Measurements from ENCODE around the gene SCUBE1. TPM values are rescaled to one million over a fixed set of nuclear protein-coding genes. Genes with fewer than 3 reads are reported as not detected.
A peak's percentile ranks its signal among the peaks of the same experiment; 100 is the strongest.

Gene SCUBE1
- total RNA-seq, 1 donor from 2014 or later: 54.7 TPM

GRCh38 chr22:43330178-43331068 lies 12.7 kb downstream of the SCUBE1 start:
- no peak for DNase-seq (ENCODE audit: low spot score)
- no peaks in the 10 kb centered on the region for H3K9me3 Mint-ChIP-seq (ENCODE audit: unreplicated experiment)
- peaks cover 8% of the 10 kb centered on the region for H3K36me3 Mint-ChIP-seq (ENCODE audit: low read depth, unreplicated experiment)
- H3K27me3 Mint-ChIP-seq (ENCODE audit: unreplicated experiment): no peaks in the 10 kb centered on the region
- H3K27ac Mint-ChIP-seq (ENCODE audit: unreplicated experiment): no peak overlapping the region
- H3K4me1 Mint-ChIP-seq (ENCODE audit: unreplicated experiment): peaks cover 24% of the 10 kb centered on the region
- TF ChIP-seq CTCF (IDR thresholded peaks at IDR 0.05; ENCODE audit: unreplicated experiment): no peak
- H3K4me3 Mint-ChIP-seq (ENCODE audit: unreplicated experiment): no peak overlapping the region

GRCh38 chr22:43329061-43329460 lies 14.1 kb downstream of the SCUBE1 start:
- H3K27me3 Mint-ChIP-seq (ENCODE audit: unreplicated experiment): no peaks in the 10 kb centered on the region
- no peaks in the 10 kb centered on the region for H3K9me3 Mint-ChIP-seq (ENCODE audit: unreplicated experiment)
- H3K27ac Mint-ChIP-seq (ENCODE audit: unreplicated experiment): no peak overlapping the region
- peaks cover 8% of the 10 kb centered on the region for H3K36me3 Mint-ChIP-seq (ENCODE audit: low read depth, unreplicated experiment)
- TF ChIP-seq CTCF (IDR thresholded peaks at IDR 0.05; ENCODE audit: unreplicated experiment): no peak
- DNase-seq (ENCODE audit: low spot score): no peak
- no peak overlapping the region for H3K4me3 Mint-ChIP-seq (ENCODE audit: unreplicated experiment)
- H3K4me1 Mint-ChIP-seq (ENCODE audit: unreplicated experiment): peaks cover 24% of the 10 kb centered on the region

- peaks cover 8% of the 10 kb centered on the region for H3K36me3 Mint-ChIP-seq (ENCODE audit: low read depth, unreplicated experiment)
- no peak overlapping the region for H3K4me3 Mint-ChIP-seq (ENCODE audit: unreplicated experiment)
- no peak overlapping the region for H3K27ac Mint-ChIP-seq (ENCODE audit: unreplicated experiment)
- no peak for TF ChIP-seq CTCF (IDR thresholded peaks at IDR 0.05; ENCODE audit: unreplicated experiment)
- DNase-seq (ENCODE audit: low spot score): no peak
- no peaks in the 10 kb centered on the region for H3K27me3 Mint-ChIP-seq (ENCODE audit: unreplicated experiment)
- H3K4me1 Mint-ChIP-seq (ENCODE audit: unreplicated experiment): peaks cover 24% of the 10 kb centered on the region
- H3K9me3 Mint-ChIP-seq (ENCODE audit: unreplicated experiment): no peaks in the 10 kb centered on the region
Measured at GRCh38 chr22:43327157-43327438, 16.1 kb downstream of the SCUBE1 start.

GRCh38 chr22:43326331-43327156 lies 16.6 kb downstream of the SCUBE1 start:
- H3K4me3 Mint-ChIP-seq (ENCODE audit: unreplicated experiment): no peak overlapping the region
- no peak for DNase-seq (ENCODE audit: low spot score)
- TF ChIP-seq CTCF (IDR thresholded peaks at IDR 0.05; ENCODE audit: unreplicated experiment): no peak
- peaks cover 24% of the 10 kb centered on the region for H3K4me1 Mint-ChIP-seq (ENCODE audit: unreplicated experiment)
- peak overlapping the region; percentile 62 for H3K27ac Mint-ChIP-seq (ENCODE audit: unreplicated experiment)
- peaks cover 8% of the 10 kb centered on the region for H3K36me3 Mint-ChIP-seq (ENCODE audit: low read depth, unreplicated experiment)
- no peaks in the 10 kb centered on the region for H3K9me3 Mint-ChIP-seq (ENCODE audit: unreplicated experiment)
- H3K27me3 Mint-ChIP-seq (ENCODE audit: unreplicated experiment): no peaks in the 10 kb centered on the region

- H3K9me3 Mint-ChIP-seq (ENCODE audit: unreplicated experiment): no peaks in the 10 kb centered on the region
- DNase-seq (ENCODE audit: low spot score): no peak
- H3K4me1 Mint-ChIP-seq (ENCODE audit: unreplicated experiment): peaks cover 25% of the 10 kb centered on the region
- no peak overlapping the region for H3K4me3 Mint-ChIP-seq (ENCODE audit: unreplicated experiment)
- TF ChIP-seq CTCF (IDR thresholded peaks at IDR 0.05; ENCODE audit: unreplicated experiment): no peak
- H3K27ac Mint-ChIP-seq (ENCODE audit: unreplicated experiment): no peak overlapping the region
- H3K27me3 Mint-ChIP-seq (ENCODE audit: unreplicated experiment): no peaks in the 10 kb centered on the region
- peaks cover 8% of the 10 kb centered on the region for H3K36me3 Mint-ChIP-seq (ENCODE audit: low read depth, unreplicated experiment)
Measured at GRCh38 chr22:43325176-43325575, 18.0 kb downstream of the SCUBE1 start.

All from endothelial cell (in vitro differentiated cells).